GM23338 (cell line): ENCODE data around the gene OR1D2. TPM values are rescaled to one million over a fixed set of nuclear protein-coding genes. Genes with fewer than 3 reads are reported as not detected.
"Not testable (repeated sequence)": the region's sequence is repeated elsewhere in the genome, so short reads cannot be mapped to it uniquely, and the experiment has no call there.

Source experiments
- ATAC-seq: fragments of 200-7000 bp; cut with Tn5 transposase; 3 replicates; pipeline ENCODE4 v1.9.1; 2020
- DNase-seq: peaks from one replicate; pipeline ENCODE4 v3.0.0-alpha.2; 2015; ENCODE audit warnings: low spot score
- H2AFZ ChIP-seq: fragments of 200-600 bp; sonication (generic); 2 replicates; pipeline ENCODE4 v1.8.0; 2016; ENCODE audit warnings: antibody characterized with exemption, mild to moderate bottlenecking, moderate library complexity
- H3F3A ChIP-seq: fragments of 200-600 bp; sonication (generic); replicated peaks from 2 replicates; pipeline ENCODE4 v1.8.0; 2017; ENCODE audit warnings: antibody characterized with exemption, mixed run types, low read depth
- H3K27ac ChIP-seq: fragments of 200-600 bp; sonication (generic); 2 replicates; pipeline ENCODE4 v1.6.1; 2016; ENCODE audit warnings: low read depth
- H3K27me3 ChIP-seq: fragments of 200-600 bp; sonication (generic); 2 replicates; pipeline ENCODE4 v1.8.0; 2016; ENCODE audit warnings: mild to moderate bottlenecking, mixed run types, moderate library complexity; ENCODE audit not compliant: insufficient read depth
- H3K36me3 ChIP-seq: fragments of 200-600 bp; sonication (generic); 2 replicates; pipeline ENCODE4 v1.8.0; 2016; ENCODE audit warnings: mild to moderate bottlenecking; ENCODE audit not compliant: insufficient read depth
- H3K4me1 ChIP-seq: fragments of 200-600 bp; sonication (generic); 2 replicates; pipeline ENCODE4 v1.8.0; 2016; ENCODE audit warnings: mild to moderate bottlenecking, moderate library complexity; ENCODE audit not compliant: insufficient read depth
- H3K4me2 ChIP-seq: fragments of 200-600 bp; sonication (generic); 2 replicates; pipeline ENCODE4 v1.7.1; 2017; ENCODE audit warnings: mixed run types
- H3K4me3 ChIP-seq: fragments of 200-600 bp; sonication (generic); 2 replicates; pipeline ENCODE4 v1.6.1; 2016; ENCODE audit warnings: mixed run types
- H3K79me2 ChIP-seq: fragments of 200-600 bp; sonication (generic); replicated peaks from 2 replicates; pipeline ENCODE4 v1.8.0; 2017; ENCODE audit warnings: mild to moderate bottlenecking; ENCODE audit not compliant: insufficient read depth
- H3K9me2 ChIP-seq: fragments of 200-600 bp; sonication (generic); 2 replicates; pipeline ENCODE4 v1.8.0; 2017; ENCODE audit not compliant: insufficient read depth
- H4K20me1 ChIP-seq: fragments of 200-600 bp; sonication (generic); replicated peaks from 2 replicates; pipeline ENCODE4 v1.8.0; 2017; ENCODE audit warnings: mild to moderate bottlenecking; ENCODE audit not compliant: insufficient read depth
- H3K27ac Mint-ChIP-seq: 2 replicates; pipeline ENCODE4 v1.8.0; 2020; ENCODE audit warnings: inconsistent platforms, mild to moderate bottlenecking, moderate library complexity, mixed read lengths
- H3K27me3 Mint-ChIP-seq: 3 replicates; pipeline ENCODE4 v1.8.0; 2022; ENCODE audit warnings: low read depth, mild to moderate bottlenecking, moderate library complexity, mixed read lengths, inconsistent platforms; ENCODE audit not compliant: insufficient read depth, poor library complexity
- H3K36me3 Mint-ChIP-seq: 3 replicates; pipeline ENCODE4 v1.8.0; 2021; ENCODE audit warnings: low read depth, mild to moderate bottlenecking, inconsistent platforms, moderate library complexity, mixed read lengths
- H3K4me1 Mint-ChIP-seq: 3 replicates; pipeline ENCODE4 v1.8.0; 2020; ENCODE audit warnings: mild to moderate bottlenecking, inconsistent platforms, mixed read lengths
- H3K4me3 Mint-ChIP-seq: 3 replicates; pipeline ENCODE4 v1.8.0; 2021; ENCODE audit warnings: moderate library complexity, mild to moderate bottlenecking, inconsistent platforms, mixed read lengths
- H3K9me3 Mint-ChIP-seq: 3 replicates; pipeline ENCODE4 v1.8.0; 2020; ENCODE audit warnings: moderate library complexity, mild to moderate bottlenecking, inconsistent platforms, mixed read lengths
- polyA plus RNA-seq: library from polyadenylated mRNA; unstranded; fragments of >200 nt; fragmentation: Nextera tagmentation; extraction: Ambion mirVana; gene quantifications from 2 replicates; pipeline ENCODE4 v1.2.1, GENCODE V29; 2016
- total RNA-seq: library from RNA; depleted of rRNA; stranded (reverse); fragments of >200 nt; shearing (Covaris generic); gene quantifications from 2 replicates; pipeline ENCODE4 v1.2.3, GENCODE V29; 2014

The OR1D2 gene
- total and polyA plus RNA-seq, 2 experiments from 2014 or later, result not detected

DNA sequence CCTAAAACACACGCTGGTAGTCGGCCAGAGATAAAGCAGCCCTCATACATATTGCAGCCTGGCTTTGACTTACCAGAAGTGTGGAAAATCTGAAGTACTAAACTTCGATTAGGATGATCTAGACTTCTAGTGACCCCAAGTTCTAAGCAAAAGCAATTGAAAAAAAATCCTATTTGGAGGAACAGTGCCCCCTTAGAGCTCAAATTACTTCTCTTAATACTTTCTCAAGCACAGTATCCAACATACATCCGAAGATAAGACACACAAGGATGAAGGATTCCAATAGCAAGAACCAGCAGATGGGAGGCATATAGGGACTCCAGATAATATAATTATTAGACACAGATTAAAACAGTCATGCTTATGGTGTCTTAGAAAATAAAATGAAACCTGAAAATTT is 30.4 kb downstream of the OR1D2 start:
- not testable (repeated sequence) for H3K27me3 Mint-ChIP-seq, H3K36me3 ChIP-seq, H3K79me2 ChIP-seq, ATAC-seq, H3K9me2 ChIP-seq, H3K27ac ChIP-seq, H3K27ac Mint-ChIP-seq, H3K4me3 Mint-ChIP-seq, H3K27me3 ChIP-seq, H3K36me3 Mint-ChIP-seq, DNase-seq, H3K4me1 ChIP-seq, H4K20me1 ChIP-seq, H3K4me3 ChIP-seq, H3F3A ChIP-seq, H3K4me1 Mint-ChIP-seq, H3K9me3 Mint-ChIP-seq, H2AFZ ChIP-seq, H3K4me2 ChIP-seq

DNA sequence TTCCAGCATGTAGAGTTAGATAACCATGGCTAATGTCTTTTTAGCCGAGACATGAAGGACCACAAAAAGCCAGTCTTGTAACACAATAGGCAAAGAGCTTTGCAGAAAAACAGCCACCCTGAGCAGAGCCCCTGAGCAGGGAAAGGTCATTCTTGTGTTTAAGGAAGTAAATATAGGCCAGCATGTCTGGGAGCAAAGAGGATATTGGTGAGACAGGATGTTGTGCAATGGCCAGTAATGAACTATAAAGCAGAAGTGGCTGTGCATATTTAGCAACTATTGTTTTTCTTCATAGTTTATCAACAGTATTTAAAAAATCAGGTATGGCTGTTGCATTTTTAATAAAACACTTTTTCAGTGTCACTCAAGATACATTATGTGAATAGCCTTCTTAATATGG is 39.0 kb downstream of the OR1D2 start:
- not testable (repeated sequence) for H3K27me3 Mint-ChIP-seq, H3K27me3 ChIP-seq, H3K4me1 Mint-ChIP-seq, H3K36me3 Mint-ChIP-seq, H3K4me2 ChIP-seq, H3K79me2 ChIP-seq, H3F3A ChIP-seq, H2AFZ ChIP-seq, H3K9me3 Mint-ChIP-seq, H3K27ac Mint-ChIP-seq, DNase-seq, ATAC-seq, H3K27ac ChIP-seq, H3K9me2 ChIP-seq, H3K4me1 ChIP-seq, H3K4me3 ChIP-seq, H3K36me3 ChIP-seq, H4K20me1 ChIP-seq, H3K4me3 Mint-ChIP-seq

GRCh38 chr17:3063507-3063906 is 40.7 kb downstream of the OR1D2 start, which contains the start of gene OR1D5:
Gene OR1D5, minus strand, starts transcription at chr17:3063607. Its CDS starts 0 bp downstream, at chr17:3063607.
- not testable (repeated sequence) for H3K4me2 ChIP-seq, H3K4me1 Mint-ChIP-seq, H3K36me3 Mint-ChIP-seq, H3K4me3 Mint-ChIP-seq, ATAC-seq, H3K36me3 ChIP-seq, H3K4me3 ChIP-seq, H4K20me1 ChIP-seq, H3K27me3 Mint-ChIP-seq, DNase-seq, H2AFZ ChIP-seq, H3K9me2 ChIP-seq, H3K27me3 ChIP-seq, H3K79me2 ChIP-seq, H3F3A ChIP-seq, H3K27ac Mint-ChIP-seq, H3K9me3 Mint-ChIP-seq, H3K27ac ChIP-seq, H3K4me1 ChIP-seq

DNA sequence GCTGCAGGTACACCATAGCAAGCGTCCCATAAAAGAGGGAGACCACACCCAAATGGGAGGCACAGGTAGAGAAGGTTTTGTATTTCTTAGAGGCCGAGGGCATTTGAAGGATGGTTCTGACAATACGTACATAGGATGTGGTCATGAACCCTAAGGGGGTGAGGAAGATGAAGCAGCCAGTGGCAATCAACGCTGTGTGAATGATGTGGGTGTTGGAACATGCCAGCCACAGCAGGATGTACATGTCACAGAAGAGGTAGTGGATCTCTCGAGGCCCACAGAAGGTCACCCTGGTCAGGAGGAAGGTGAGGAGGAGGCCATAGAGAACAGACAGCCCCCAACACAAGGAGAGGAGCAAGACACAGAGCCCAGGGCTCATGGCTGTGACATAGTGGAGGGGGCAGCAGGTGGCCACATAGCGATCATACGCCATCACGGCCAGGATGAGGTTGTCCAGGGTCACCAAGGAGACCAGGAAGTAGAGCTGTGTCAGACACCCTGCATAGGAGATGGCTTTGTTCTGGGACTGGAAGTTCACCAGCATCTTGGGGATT is 41.3 kb downstream of the OR1D2 start:
- H4K20me1 ChIP-seq, H3K27ac ChIP-seq, H3K79me2 ChIP-seq, H3K27me3 Mint-ChIP-seq, ATAC-seq, H3K36me3 ChIP-seq, H3K4me1 ChIP-seq, H3K4me3 ChIP-seq, DNase-seq, H3F3A ChIP-seq, H2AFZ ChIP-seq, H3K27me3 ChIP-seq, H3K4me2 ChIP-seq, H3K4me3 Mint-ChIP-seq, H3K9me2 ChIP-seq, H3K36me3 Mint-ChIP-seq, H3K4me1 Mint-ChIP-seq, H3K27ac Mint-ChIP-seq, H3K9me3 Mint-ChIP-seq: not testable (repeated sequence)

DNA sequence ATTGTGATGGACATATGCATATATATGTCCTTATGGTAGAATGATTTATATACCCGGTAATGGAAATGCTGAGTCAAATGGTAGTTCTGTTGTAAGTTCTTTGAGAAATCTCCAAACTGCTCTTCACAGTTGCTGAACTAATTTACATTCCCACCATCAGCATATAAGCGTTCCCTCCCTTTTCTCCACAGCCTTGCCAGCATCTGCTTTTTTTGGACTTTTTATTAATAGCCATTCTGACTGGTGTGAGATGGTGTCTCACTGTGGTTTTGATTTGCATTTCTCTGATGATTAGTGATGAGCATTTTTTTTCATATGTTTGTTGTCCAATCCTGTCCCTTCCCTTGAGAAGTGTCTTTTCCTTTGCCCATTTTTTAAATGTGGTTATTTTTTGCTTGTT is 49.4 kb downstream of the OR1D2 start:
- not testable (repeated sequence) for H3K79me2 ChIP-seq, H3K27me3 ChIP-seq, H3K9me3 Mint-ChIP-seq, DNase-seq, H2AFZ ChIP-seq, H3K4me1 ChIP-seq, H3K9me2 ChIP-seq, H3K27ac ChIP-seq, ATAC-seq, H3K27me3 Mint-ChIP-seq, H3K4me1 Mint-ChIP-seq, H3K4me3 ChIP-seq, H3K4me3 Mint-ChIP-seq, H3F3A ChIP-seq, H3K27ac Mint-ChIP-seq, H3K36me3 Mint-ChIP-seq, H3K4me2 ChIP-seq, H4K20me1 ChIP-seq, H3K36me3 ChIP-seq
